ENCODE results near the gene MCOLN1. TPM values are rescaled to one million over a fixed set of nuclear protein-coding genes. Genes with fewer than 3 reads are reported as not detected.
"Not testable (repeated sequence)": the region's sequence is repeated elsewhere in the genome, so short reads cannot be mapped to it uniquely, and the experiment has no call there.

MCOLN1 gene
- total RNA-seq, 1 experiment from 2014 or later = 3.9 TPM

GRCh38 chr19:7522923-7523667, 671 bp downstream of the MCOLN1 start:
- no peak for DNase-seq (ENCODE audit: extremely low read depth, low read depth)

GRCh38 chr19:7524523-7524922, 2.1 kb downstream of the MCOLN1 start:
- DNase-seq (ENCODE audit: extremely low read depth, low read depth) = no peak

- DNase-seq (ENCODE audit: extremely low read depth, low read depth) = no peak
These were observed 2.7 kb downstream of the MCOLN1 start for GRCh38 chr19:7524992-7525739.

- DNase-seq (ENCODE audit: extremely low read depth, low read depth) = no peak
These were observed 3.9 kb downstream of the MCOLN1 start for GRCh38 chr19:7526059-7526929.

- no peak for DNase-seq (ENCODE audit: extremely low read depth, low read depth)
These were observed 5.2 kb downstream of the MCOLN1 start for GRCh38 chr19:7527516-7528191.

GRCh38 chr19:7528192-7528519, 5.7 kb downstream of the MCOLN1 start:
- no peak for DNase-seq (ENCODE audit: extremely low read depth, low read depth)

GRCh38 chr19:7528522-7529245, 6.3 kb downstream of the MCOLN1 start:
- no peak for DNase-seq (ENCODE audit: extremely low read depth, low read depth)

- no peak for DNase-seq (ENCODE audit: extremely low read depth, low read depth)
These were observed 6.8 kb downstream of the MCOLN1 start for GRCh38 chr19:7529246-7529600.

GRCh38 chr19:7529610-7530490, 7.4 kb downstream of the MCOLN1 start:
- no peak for DNase-seq (ENCODE audit: extremely low read depth, low read depth)

- DNase-seq (ENCODE audit: extremely low read depth, low read depth) = no peak
These were observed 11.0 kb downstream of the MCOLN1 start for GRCh38 chr19:7533281-7533885.

GRCh38 chr19:7533925-7534480, 11.6 kb downstream of the MCOLN1 start:
- DNase-seq (ENCODE audit: extremely low read depth, low read depth) = peak; percentile 70

- DNase-seq (ENCODE audit: extremely low read depth, low read depth) = no peak
These were observed 12.2 kb downstream of the MCOLN1 start for GRCh38 chr19:7534531-7535046.

- peak; percentile 81 for DNase-seq (ENCODE audit: extremely low read depth, low read depth)
These were observed 12.9 kb downstream of the MCOLN1 start, which contains the start of gene PNPLA6 for GRCh38 chr19:7535047-7535997. Gene PNPLA6, plus strand, starts transcription at chr19:7535717. Its CDS starts 72 bp downstream, at chr19:7535789.

- no peak for DNase-seq (ENCODE audit: extremely low read depth, low read depth)
These were observed 13.7 kb downstream of the MCOLN1 start for GRCh38 chr19:7535998-7536695.

- DNase-seq (ENCODE audit: extremely low read depth, low read depth) = not testable (repeated sequence)
These were observed 16.6 kb downstream of the MCOLN1 start for GRCh38 chr19:7538990-7539389.

GRCh38 chr19:7539827-7540425, 17.5 kb downstream of the MCOLN1 start:
- no peak for DNase-seq (ENCODE audit: extremely low read depth, low read depth)

All from NCI-H460 (cell line).